Measurements from ENCODE around the gene MISP. TPM values are rescaled to one million over a fixed set of nuclear protein-coding genes. Genes with fewer than 3 reads are reported as not detected.
"Not testable (repeated sequence)": the region's sequence is repeated elsewhere in the genome, so short reads cannot be mapped to it uniquely, and the experiment has no call there.

Gene MISP
- polyA plus RNA-seq, 4 donors = 0.44 to 10.6 (median 6.8) TPM

- DNase-seq (ENCODE audit: low read depth in 4 of 4, low spot score in 3 of 4) = no peak
These were observed 27.7 kb upstream of the MISP start for GRCh38 chr19:723247-723646.

GRCh38 chr19:723714-724113, 27.2 kb upstream of the MISP start:
- DNase-seq (ENCODE audit: low read depth in 4 of 4, low spot score in 3 of 4) = no peak

GRCh38 chr19:725461-726089, 25.3 kb upstream of the MISP start:
- no peak for DNase-seq (ENCODE audit: low read depth in 4 of 4, low spot score in 3 of 4)

- no peak for DNase-seq (ENCODE audit: low read depth in 4 of 4, low spot score in 3 of 4)
These were observed 23.6 kb upstream of the MISP start for GRCh38 chr19:726993-727956.

- DNase-seq (ENCODE audit: low read depth in 4 of 4, low spot score in 3 of 4) = no peak
These were observed 22.9 kb upstream of the MISP start for GRCh38 chr19:728011-728410.

GRCh38 chr19:729564-729963, 21.3 kb upstream of the MISP start:
- not testable (repeated sequence) for DNase-seq (ENCODE audit: low read depth in 4 of 4, low spot score in 3 of 4)

- DNase-seq (ENCODE audit: low read depth in 4 of 4, low spot score in 3 of 4) = no peak
These were observed 20.8 kb upstream of the MISP start for GRCh38 chr19:729965-730668.

GRCh38 chr19:731000-731399, 19.9 kb upstream of the MISP start:
- no peak for DNase-seq (ENCODE audit: low read depth in 4 of 4, low spot score in 3 of 4)

- DNase-seq (ENCODE audit: low read depth in 4 of 4, low spot score in 3 of 4) = no peak
These were observed 18.5 kb upstream of the MISP start for GRCh38 chr19:732148-733069.

- DNase-seq (ENCODE audit: low read depth in 4 of 4, low spot score in 3 of 4) = no peak
These were observed 16.2 kb upstream of the MISP start for GRCh38 chr19:734716-735115.

- no peak for DNase-seq (ENCODE audit: low read depth in 4 of 4, low spot score in 3 of 4)
These were observed 14.8 kb upstream of the MISP start for GRCh38 chr19:736125-736524.

- no peak for DNase-seq (ENCODE audit: low read depth in 4 of 4, low spot score in 3 of 4)
These were observed 13.3 kb upstream of the MISP start for GRCh38 chr19:737591-738093.

- DNase-seq (ENCODE audit: low read depth in 4 of 4, low spot score in 3 of 4) = no peak
These were observed 12.3 kb upstream of the MISP start for GRCh38 chr19:738509-739128.

GRCh38 chr19:739998-740715, 10.8 kb upstream of the MISP start:
- DNase-seq (ENCODE audit: low read depth in 4 of 4, low spot score in 3 of 4) = no peak

GRCh38 chr19:740816-741505, 10.0 kb upstream of the MISP start:
- not testable (repeated sequence) for DNase-seq (ENCODE audit: low read depth in 4 of 4, low spot score in 3 of 4)

GRCh38 chr19:741506-742131, 9.3 kb upstream of the MISP start:
- no peak for DNase-seq (ENCODE audit: low read depth in 4 of 4, low spot score in 3 of 4)

- no peak for DNase-seq (ENCODE audit: low read depth in 4 of 4, low spot score in 3 of 4)
These were observed 8.3 kb upstream of the MISP start for GRCh38 chr19:742540-743075.

Data from left renal pelvis (tissue), 4 donors.